ENCODE measurements around the gene CHI3L1. TPM values are rescaled to one million over a fixed set of nuclear protein-coding genes. Genes with fewer than 3 reads are reported as not detected.

The CHI3L1 gene
- total and polyA plus RNA-seq, 4 donors: 5.0 to 34.7 (median 15.9) TPM

DNA sequence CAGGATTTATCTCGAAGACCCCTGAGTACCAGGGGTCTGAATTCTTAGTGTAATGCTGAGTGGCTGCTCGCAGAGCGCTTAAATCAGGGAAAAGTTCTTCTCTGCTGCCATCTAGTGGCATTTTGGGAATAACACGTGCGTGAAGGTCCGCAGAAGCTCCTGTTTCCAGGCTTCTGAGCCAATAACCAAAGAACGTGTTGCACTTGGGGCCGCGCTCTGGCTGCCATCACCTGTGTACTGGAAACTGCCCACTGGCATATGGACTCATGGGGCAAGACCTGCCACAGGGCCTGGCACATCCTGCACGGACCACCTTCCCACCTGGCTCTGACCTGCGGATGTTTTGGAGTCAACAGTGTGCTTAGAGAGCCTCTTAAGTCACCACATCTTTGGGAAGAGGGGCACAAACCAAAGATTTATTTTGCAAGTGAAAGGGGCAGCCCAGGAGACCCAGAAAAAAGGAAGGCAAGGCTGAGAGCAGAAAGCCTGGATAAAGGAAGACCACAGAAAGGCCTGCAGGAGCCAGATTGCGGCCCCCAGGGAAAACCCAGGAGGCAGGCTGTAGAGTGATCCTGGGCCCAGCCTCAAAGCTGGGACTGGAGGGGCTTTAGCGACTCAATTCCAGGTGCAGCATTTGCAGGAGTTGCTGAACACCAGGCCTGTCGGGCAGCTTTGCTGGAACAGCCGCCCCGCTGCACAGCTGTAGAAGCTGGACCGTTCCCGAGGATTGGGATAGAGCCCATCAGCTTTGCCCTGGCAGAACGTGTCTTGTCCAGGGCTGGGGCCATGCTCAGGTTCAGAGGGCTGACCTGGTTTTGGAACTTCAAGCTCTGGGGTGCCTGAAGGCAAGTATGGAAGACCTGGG, 30.0 kb upstream of the CHI3L1 start:
- H3K27ac ChIP-seq (ENCODE audit: low read depth in 1 of 2, low read length in 2 of 2): no peak overlapping the region
- TF ChIP-seq SP1 (IDR thresholded peaks at IDR 0.05): no peak
- no peak for TF ChIP-seq FOXA2 (IDR thresholded peaks at IDR 0.05)
- TF ChIP-seq, protein P1, sequence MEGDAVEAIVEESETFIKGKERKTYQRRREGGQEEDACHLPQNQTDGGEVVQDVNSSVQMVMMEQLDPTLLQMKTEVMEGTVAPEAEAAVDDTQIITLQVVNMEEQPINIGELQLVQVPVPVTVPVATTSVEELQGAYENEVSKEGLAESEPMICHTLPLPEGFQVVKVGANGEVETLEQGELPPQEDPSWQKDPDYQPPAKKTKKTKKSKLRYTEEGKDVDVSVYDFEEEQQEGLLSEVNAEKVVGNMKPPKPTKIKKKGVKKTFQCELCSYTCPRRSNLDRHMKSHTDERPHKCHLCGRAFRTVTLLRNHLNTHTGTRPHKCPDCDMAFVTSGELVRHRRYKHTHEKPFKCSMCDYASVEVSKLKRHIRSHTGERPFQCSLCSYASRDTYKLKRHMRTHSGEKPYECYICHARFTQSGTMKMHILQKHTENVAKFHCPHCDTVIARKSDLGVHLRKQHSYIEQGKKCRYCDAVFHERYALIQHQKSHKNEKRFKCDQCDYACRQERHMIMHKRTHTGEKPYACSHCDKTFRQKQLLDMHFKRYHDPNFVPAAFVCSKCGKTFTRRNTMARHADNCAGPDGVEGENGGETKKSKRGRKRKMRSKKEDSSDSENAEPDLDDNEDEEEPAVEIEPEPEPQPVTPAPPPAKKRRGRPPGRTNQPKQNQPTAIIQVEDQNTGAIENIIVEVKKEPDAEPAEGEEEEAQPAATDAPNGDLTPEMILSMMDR (IDR thresholded peaks at IDR 0.05; ENCODE audit: low read depth, low read length, missing input control): peak; percentile 83
- TF ChIP-seq RXRA (IDR thresholded peaks at IDR 0.05): no peak
- TF ChIP-seq FOXA1 (IDR thresholded peaks at IDR 0.05): no peak
- TF ChIP-seq, protein P2, sequence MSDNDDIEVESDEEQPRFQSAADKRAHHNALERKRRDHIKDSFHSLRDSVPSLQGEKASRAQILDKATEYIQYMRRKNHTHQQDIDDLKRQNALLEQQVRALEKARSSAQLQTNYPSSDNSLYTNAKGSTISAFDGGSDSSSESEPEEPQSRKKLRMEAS (IDR thresholded peaks at IDR 0.05): peak; percentile 61
- TF ChIP-seq JUND (IDR thresholded peaks at IDR 0.05): no peak
- peak; percentile 91 for TF ChIP-seq RAD21 (IDR thresholded peaks at IDR 0.05)
- WGBS: 38% methylated on average over 19 of the region's 19 CpGs
- H3K9me3 ChIP-seq (ENCODE audit: control insufficient read depth in 4 of 4, low read length in 3 of 4): no peaks in the 10 kb centered on the region
- no peaks in the 10 kb centered on the region for H3K36me3 ChIP-seq (ENCODE audit: control insufficient read depth in 4 of 4, insufficient read depth in 3 of 4, low read depth in 1 of 4, low read length in 3 of 4)
- H3K4me3 ChIP-seq (ENCODE audit: low read depth in 1 of 3, low read length in 3 of 3): no peak overlapping the region
- H3K27me3 ChIP-seq (ENCODE audit: control insufficient read depth in 4 of 4, insufficient read depth in 4 of 4, low read length in 3 of 4): no peaks in the 10 kb centered on the region
- H3K4me1 ChIP-seq (ENCODE audit: control insufficient read depth in 4 of 4, insufficient read depth in 4 of 4, low read length in 3 of 4): no peaks in the 10 kb centered on the region
- DNase-seq (ENCODE audit: low spot score): peak; percentile 59
- H3K9ac ChIP-seq (ENCODE audit: low read depth in 1 of 2, low read length in 2 of 2): no peak overlapping the region

DNA sequence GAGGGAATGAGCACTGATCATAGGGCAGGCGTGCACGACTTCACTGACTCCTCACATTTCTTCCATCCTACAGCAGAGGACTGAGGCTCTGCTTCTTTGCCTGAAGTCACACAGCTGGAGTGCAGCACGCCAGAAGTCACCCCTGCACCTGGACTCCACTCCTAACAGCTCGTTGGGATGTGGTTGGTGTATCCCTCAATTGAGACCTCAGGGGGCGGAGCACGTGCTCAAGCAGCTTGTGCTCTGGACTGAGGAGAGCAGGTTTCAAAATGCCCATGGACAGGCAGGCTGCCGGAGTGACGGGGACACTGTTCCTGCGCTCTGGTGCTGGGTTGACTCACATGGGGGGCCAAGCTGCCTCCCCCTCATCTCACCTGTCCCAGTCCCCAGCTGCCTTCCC, 29.1 kb upstream of the CHI3L1 start:
- Histone ChIP-seq H3K27me3 (ENCODE audit: control insufficient read depth in 4 of 4, insufficient read depth in 4 of 4, low read length in 3 of 4) (no peaks in the 10 kb centered on the region), H3K27ac (ENCODE audit: low read depth in 1 of 2, low read length in 2 of 2) (no peak overlapping the region), H3K9ac (ENCODE audit: low read depth in 1 of 2, low read length in 2 of 2) (no peak overlapping the region), H3K4me3 (ENCODE audit: low read depth in 1 of 3, low read length in 3 of 3) (no peak overlapping the region), H3K36me3 (ENCODE audit: control insufficient read depth in 4 of 4, insufficient read depth in 3 of 4, low read depth in 1 of 4, low read length in 3 of 4) (no peaks in the 10 kb centered on the region), H3K9me3 (ENCODE audit: control insufficient read depth in 4 of 4, low read length in 3 of 4) (no peaks in the 10 kb centered on the region), H3K4me1 (ENCODE audit: control insufficient read depth in 4 of 4, insufficient read depth in 4 of 4, low read length in 3 of 4) (no peaks in the 10 kb centered on the region)
- WGBS: 70% methylated on average over 9 of the region's 9 CpGs
- DNase-seq (ENCODE audit: low spot score): no peak
- TF ChIP-seq JUND (IDR thresholded peaks at IDR 0.05) (no peak), TAF1 (conservative IDR thresholded peaks at IDR 0.05) (no peak), HNF4G (IDR thresholded peaks at IDR 0.05) (no peak)
- TF ChIP-seq, protein P3, sequence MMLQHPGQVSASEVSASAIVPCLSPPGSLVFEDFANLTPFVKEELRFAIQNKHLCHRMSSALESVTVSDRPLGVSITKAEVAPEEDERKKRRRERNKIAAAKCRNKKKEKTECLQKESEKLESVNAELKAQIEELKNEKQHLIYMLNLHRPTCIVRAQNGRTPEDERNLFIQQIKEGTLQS (IDR thresholded peaks at IDR 0.05): no peak

DNA sequence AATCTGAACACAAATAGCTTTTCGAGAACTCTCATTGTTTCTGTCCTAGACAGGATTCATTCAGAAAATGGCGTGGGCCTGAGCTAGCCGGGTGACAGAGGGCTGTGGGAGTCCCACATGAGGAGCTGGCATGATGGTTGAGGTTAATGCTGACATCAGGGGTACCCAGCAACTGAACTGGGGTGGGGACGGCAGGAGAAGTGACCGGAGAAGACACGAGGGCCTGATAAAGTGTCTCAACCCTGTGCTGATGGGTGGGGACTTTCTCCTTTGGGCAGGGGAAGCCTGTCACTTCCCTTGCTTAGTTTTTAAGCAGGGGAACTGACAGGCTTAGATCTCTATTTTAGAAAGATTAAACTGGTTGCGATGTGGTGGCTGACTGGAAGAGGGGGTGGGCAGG, 28.4 kb upstream of the CHI3L1 start:
- 78% methylated on average over 7 of the region's 7 CpGs for whole genome bisulfite sequencing
- Histone ChIP-seq H3K27ac (ENCODE audit: low read depth in 1 of 2, low read length in 2 of 2) (no peak overlapping the region), H3K4me3 (ENCODE audit: low read depth in 1 of 3, low read length in 3 of 3) (no peak overlapping the region), H3K4me1 (ENCODE audit: control insufficient read depth in 4 of 4, insufficient read depth in 4 of 4, low read length in 3 of 4) (no peaks in the 10 kb centered on the region), H3K27me3 (ENCODE audit: control insufficient read depth in 4 of 4, insufficient read depth in 4 of 4, low read length in 3 of 4) (no peaks in the 10 kb centered on the region), H3K9ac (ENCODE audit: low read depth in 1 of 2, low read length in 2 of 2) (no peak overlapping the region), H3K9me3 (ENCODE audit: control insufficient read depth in 4 of 4, low read length in 3 of 4) (no peaks in the 10 kb centered on the region), H3K36me3 (ENCODE audit: control insufficient read depth in 4 of 4, insufficient read depth in 3 of 4, low read depth in 1 of 4, low read length in 3 of 4) (no peaks in the 10 kb centered on the region)
- TF ChIP-seq JUND (IDR thresholded peaks at IDR 0.05): no peak
- TF ChIP-seq RXRA (IDR thresholded peaks at IDR 0.05): no peak
- no peak for TF ChIP-seq HNF4G (IDR thresholded peaks at IDR 0.05)
- TF ChIP-seq FOXA2 (IDR thresholded peaks at IDR 0.05): no peak
- TF ChIP-seq, protein P4, sequence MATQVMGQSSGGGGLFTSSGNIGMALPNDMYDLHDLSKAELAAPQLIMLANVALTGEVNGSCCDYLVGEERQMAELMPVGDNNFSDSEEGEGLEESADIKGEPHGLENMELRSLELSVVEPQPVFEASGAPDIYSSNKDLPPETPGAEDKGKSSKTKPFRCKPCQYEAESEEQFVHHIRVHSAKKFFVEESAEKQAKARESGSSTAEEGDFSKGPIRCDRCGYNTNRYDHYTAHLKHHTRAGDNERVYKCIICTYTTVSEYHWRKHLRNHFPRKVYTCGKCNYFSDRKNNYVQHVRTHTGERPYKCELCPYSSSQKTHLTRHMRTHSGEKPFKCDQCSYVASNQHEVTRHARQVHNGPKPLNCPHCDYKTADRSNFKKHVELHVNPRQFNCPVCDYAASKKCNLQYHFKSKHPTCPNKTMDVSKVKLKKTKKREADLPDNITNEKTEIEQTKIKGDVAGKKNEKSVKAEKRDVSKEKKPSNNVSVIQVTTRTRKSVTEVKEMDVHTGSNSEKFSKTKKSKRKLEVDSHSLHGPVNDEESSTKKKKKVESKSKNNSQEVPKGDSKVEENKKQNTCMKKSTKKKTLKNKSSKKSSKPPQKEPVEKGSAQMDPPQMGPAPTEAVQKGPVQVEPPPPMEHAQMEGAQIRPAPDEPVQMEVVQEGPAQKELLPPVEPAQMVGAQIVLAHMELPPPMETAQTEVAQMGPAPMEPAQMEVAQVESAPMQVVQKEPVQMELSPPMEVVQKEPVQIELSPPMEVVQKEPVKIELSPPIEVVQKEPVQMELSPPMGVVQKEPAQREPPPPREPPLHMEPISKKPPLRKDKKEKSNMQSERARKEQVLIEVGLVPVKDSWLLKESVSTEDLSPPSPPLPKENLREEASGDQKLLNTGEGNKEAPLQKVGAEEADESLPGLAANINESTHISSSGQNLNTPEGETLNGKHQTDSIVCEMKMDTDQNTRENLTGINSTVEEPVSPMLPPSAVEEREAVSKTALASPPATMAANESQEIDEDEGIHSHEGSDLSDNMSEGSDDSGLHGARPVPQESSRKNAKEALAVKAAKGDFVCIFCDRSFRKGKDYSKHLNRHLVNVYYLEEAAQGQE (IDR thresholded peaks at IDR 0.05): no peak
- no peak for DNase-seq (ENCODE audit: low spot score)
